ENCODE measurements around the gene NT5C1A. TPM values are rescaled to one million over a fixed set of nuclear protein-coding genes. Genes with fewer than 3 reads are reported as not detected.

NT5C1A gene
- total and polyA plus RNA-seq, 8 donors = 0.07 to 4.5 (median 1.2) TPM

DNA sequence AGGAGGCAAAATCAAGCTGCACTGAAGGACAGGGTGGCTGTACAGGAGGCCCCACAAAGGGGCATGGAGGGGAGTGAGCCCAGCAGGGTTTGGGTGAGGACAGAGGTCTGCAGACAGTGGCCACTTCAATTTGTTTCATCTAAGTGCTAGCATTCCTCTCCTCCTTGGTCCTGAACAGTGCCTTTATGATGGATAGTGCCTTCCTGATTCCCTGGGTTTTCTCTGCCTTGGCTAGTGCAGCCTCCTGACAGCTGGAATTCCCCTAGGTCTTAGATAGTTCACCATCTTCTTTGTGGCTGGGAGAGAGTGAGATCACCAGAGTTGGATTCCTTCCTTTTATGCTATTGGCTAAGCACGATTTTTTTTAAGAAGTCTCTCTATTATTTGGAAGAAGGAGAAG, 23.1 kb upstream of the NT5C1A start:
- no peak overlapping the region for H3K27ac ChIP-seq
- intact Hi-C loops (cut with DNase I) = no loop called here
- no peak for FAIRE-seq
- DNase-seq = no peak
- no peak for ATAC-seq
- H3K27me3 ChIP-seq = no peaks in the 10 kb centered on the region
- peaks cover 0 to 13% (median 3%) of the 10 kb centered on the region in 3 donors for H3K4me1 ChIP-seq
- no peaks in the 10 kb centered on the region for H3K36me3 ChIP-seq
- H3K9me3 ChIP-seq = no peaks in the 10 kb centered on the region
- TF ChIP-seq, protein P1, sequence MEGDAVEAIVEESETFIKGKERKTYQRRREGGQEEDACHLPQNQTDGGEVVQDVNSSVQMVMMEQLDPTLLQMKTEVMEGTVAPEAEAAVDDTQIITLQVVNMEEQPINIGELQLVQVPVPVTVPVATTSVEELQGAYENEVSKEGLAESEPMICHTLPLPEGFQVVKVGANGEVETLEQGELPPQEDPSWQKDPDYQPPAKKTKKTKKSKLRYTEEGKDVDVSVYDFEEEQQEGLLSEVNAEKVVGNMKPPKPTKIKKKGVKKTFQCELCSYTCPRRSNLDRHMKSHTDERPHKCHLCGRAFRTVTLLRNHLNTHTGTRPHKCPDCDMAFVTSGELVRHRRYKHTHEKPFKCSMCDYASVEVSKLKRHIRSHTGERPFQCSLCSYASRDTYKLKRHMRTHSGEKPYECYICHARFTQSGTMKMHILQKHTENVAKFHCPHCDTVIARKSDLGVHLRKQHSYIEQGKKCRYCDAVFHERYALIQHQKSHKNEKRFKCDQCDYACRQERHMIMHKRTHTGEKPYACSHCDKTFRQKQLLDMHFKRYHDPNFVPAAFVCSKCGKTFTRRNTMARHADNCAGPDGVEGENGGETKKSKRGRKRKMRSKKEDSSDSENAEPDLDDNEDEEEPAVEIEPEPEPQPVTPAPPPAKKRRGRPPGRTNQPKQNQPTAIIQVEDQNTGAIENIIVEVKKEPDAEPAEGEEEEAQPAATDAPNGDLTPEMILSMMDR (IDR thresholded peaks at IDR 0.05) = no peak
- H3K4me3 ChIP-seq = no peak overlapping the region
- WGBS, 2 donors = 33 to 43% methylated on average over 1 of the region's 1 CpG

DNA sequence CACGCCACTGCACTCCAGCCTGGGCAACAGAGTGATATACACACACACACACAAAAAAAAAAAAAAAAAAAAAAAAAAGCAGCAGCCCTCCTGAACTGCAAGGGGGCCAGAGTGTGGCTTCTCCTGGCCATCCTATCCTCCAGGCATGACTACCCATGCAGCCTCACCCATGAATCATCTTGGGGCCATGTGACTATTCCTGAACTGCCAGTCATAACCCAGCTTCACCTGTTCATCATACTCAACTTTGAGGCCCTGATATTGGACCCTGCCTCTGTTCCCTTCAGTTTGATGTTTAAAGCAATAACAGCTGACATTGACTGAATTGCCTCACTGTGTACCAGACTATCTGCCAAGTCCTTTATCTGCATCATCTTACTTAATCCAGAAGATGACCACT, 22.1 kb upstream of the NT5C1A start:
- no peak overlapping the region for H3K27ac ChIP-seq
- peaks cover 0 to 13% (median 0%) of the 10 kb centered on the region in 3 donors for H3K4me1 ChIP-seq
- no peaks in the 10 kb centered on the region for H3K9me3 ChIP-seq
- no peak for ATAC-seq
- WGBS, 2 donors = 100% methylated on average over 1 of the region's 1 CpG
- no peaks in the 10 kb centered on the region for H3K27me3 ChIP-seq
- no peaks in the 10 kb centered on the region for H3K36me3 ChIP-seq
- H3K4me3 ChIP-seq = no peak overlapping the region
- intact Hi-C loops (cut with DNase I) = no loop called here
- DNase-seq = no peak
- FAIRE-seq = no peak
- TF ChIP-seq, protein P1 (IDR thresholded peaks at IDR 0.05) = no peak

DNA sequence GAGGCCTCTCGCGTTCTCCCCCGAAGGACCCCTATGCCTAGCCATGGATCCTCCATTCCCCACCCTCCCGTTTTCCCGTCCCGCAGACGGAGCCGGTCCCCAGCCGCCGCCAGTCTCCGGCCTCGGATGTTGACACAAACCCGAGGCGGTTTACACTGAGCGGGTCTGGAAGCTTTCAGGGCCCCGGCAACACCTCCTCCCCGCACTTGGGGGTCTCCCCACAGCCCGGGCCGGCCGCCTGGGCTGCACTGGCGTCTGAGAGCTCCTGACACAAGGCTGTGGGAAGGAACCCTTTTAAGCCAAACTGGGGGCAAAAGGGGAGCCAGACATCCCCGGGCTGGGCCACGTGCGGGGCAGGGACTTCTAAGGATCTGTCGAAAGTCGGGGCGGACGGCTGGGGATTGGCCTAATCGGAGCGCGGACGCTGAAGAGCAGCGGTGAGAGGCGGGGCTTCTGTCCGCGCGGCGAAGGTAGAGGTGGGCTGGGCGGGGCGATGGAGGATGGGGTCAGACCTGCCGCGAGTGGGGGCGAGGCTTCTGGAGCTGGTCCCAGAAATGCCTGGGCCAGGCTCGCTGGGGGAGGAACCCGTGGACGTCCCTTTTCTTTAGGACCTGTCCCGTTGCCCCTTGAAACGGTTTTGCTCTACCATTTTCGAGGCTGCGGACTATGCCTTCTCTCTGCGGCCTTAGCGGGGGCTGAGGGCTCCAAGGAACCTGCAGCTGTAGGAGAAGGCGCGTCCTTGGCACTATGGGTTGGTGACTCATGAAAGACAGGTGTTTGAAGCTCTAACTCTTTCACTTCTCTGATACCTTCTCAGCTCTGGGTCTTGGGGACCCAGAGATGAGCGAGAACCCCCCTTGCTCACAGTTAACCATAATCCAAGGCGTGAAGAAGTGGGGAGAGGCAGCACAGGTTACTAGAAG, 20.5 kb upstream of the NT5C1A start:
- peak; percentile 3 to 23 (median 15) for ATAC-seq
- H3K4me3 ChIP-seq = peak overlapping the region in 3 of 4 donors; percentile 18 to 47 (median 38)
- WGBS, 2 donors = 24 to 29% methylated on average over 56 of the region's 56 CpGs
- H3K27ac ChIP-seq = no peak overlapping the region
- no peaks in the 10 kb centered on the region for H3K9me3 ChIP-seq
- no peak for FAIRE-seq
- intact Hi-C loops (cut with DNase I) = no loop called here
- DNase-seq = peak in 5 of 6 donors; percentile 18 to 80 (median 57)
- no peaks in the 10 kb centered on the region for H3K27me3 ChIP-seq
- H3K36me3 ChIP-seq = no peaks in the 10 kb centered on the region
- H3K4me1 ChIP-seq = peaks cover 0 to 13% (median 0%) of the 10 kb centered on the region in 3 donors
- TF ChIP-seq, protein P1 (IDR thresholded peaks at IDR 0.05) = no peak

DNA sequence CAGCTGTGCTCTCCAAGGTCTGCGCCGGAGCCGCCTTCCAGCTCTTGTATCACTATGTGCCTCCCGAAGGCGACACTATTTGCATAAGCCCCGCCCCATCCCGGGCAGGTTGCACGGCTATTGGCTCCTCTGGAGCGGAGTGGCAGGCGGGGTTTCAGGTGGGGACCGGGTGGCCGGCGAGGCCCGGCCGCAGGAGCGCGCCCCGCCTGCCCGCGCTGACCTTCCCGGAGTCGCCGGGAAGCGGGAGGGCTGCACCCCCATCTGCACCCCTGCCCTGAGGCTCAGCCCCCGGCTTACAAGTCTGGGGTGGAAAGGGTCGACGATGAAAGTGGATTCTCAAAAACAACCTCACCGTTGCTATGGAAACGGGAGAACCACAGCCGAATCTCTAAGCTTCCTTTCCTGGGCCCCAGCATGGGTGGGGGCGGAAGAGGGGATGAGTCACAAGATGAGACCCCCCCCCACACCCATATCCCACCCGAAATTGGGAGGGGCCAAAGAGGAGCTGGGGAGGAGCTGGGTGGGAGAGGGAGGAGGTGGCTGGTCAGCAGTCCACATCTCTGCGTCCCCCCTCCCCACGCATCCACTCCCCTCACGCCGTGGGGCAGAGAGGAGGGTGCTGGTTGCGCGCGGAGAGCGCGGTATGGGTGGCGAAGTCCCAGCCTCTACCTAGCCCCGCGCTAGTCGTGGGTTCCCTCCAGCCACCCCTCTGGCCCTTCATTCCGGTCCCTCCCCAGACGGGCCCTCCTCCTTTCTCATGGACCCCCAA, 19.7 kb upstream of the NT5C1A start, which contains the start of gene HPCAL4:
Gene HPCAL4, minus strand, starts transcription at position 51 of the 769 bp plus-strand sequence. CDS start 6,830 bp downstream, outside the sequence.
- peak; percentile 98 to 99 (median 98) for ATAC-seq
- peak within 1 kb of the TSS; percentile 8 to 47 (median 28) for H3K4me3 ChIP-seq
- FAIRE-seq = no peak
- no peak within 1 kb of the TSS for H3K27ac ChIP-seq
- 2 to 3% methylated on average over 41 to 44 of the region's 47 CpGs for WGBS, 2 donors
- no peaks in the 10 kb centered on the region for H3K36me3 ChIP-seq
- TF ChIP-seq, protein P1 (IDR thresholded peaks at IDR 0.05) = no peak
- no peaks in the 10 kb centered on the region for H3K27me3 ChIP-seq
- no peaks in the 10 kb centered on the region for H3K9me3 ChIP-seq
- peak; percentile 92 to 98 (median 95) for DNase-seq
- intact Hi-C loops (cut with DNase I) = no loop called here
- H3K4me1 ChIP-seq = peaks cover 0 to 13% (median 0%) of the 10 kb centered on the region in 3 donors
